ENCODE measurements around the gene MVP.
A peak's percentile ranks its signal among the peaks of the same experiment; 100 is the strongest.

The MVP gene

DNA sequence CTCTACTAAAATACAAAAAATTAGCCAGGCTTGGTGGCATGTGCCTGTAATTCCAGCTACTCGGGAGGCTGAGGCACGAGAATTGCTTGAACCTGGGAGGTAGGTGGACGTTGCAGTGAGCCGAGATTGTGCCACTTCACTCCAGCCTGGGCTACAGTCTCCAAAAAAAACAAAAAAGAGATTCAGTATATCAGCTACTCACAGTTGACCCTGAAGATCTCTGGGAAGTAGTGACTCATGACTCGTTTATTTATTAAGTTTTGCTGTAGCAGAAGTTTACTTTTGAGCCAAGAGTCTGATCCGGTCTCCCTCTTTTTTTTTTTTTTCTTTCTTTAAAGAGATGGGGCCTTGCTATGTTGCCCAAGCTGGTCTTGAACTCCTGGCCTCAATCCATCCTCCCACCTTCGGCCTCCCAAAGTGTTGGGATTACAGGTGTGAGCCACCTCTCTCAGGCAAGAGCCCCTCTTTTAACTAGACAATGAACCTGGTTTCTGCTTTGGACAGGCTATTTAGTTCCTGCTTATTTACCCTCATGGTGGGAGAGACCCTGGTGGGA is 4.4 kb downstream of the MVP start:
- H4K20me1 ChIP-seq (ENCODE audit: insufficient read depth, low read length): peaks cover 10% of the 10 kb centered on the region; the same call in 1 of the 2 replicates
- H3K27me3 ChIP-seq (ENCODE audit: low read depth, low read length): 0 out of 2 replicates have a peak, but pooled peaks cover 2% of the 10 kb centered on the region
- peaks cover 18% of the 10 kb centered on the region for H3K36me3 ChIP-seq (replicated peaks; ENCODE audit: low read depth, low read length)
- peaks cover 26% of the 10 kb centered on the region for H3K4me1 ChIP-seq (ENCODE audit: low read length)
- H2AFZ ChIP-seq (ENCODE audit: low read depth, low read length): no peak overlapping the region
- no peak overlapping the region for H3K4me3 ChIP-seq (ENCODE audit: low read length)
- H3K4me2 ChIP-seq (ENCODE audit: low read length): peak overlapping the region; percentile 16; the same call in 1 of the 2 replicates
- no peak overlapping the region for H3K9ac ChIP-seq (ENCODE audit: low read length)
- TF ChIP-seq, protein P1, sequence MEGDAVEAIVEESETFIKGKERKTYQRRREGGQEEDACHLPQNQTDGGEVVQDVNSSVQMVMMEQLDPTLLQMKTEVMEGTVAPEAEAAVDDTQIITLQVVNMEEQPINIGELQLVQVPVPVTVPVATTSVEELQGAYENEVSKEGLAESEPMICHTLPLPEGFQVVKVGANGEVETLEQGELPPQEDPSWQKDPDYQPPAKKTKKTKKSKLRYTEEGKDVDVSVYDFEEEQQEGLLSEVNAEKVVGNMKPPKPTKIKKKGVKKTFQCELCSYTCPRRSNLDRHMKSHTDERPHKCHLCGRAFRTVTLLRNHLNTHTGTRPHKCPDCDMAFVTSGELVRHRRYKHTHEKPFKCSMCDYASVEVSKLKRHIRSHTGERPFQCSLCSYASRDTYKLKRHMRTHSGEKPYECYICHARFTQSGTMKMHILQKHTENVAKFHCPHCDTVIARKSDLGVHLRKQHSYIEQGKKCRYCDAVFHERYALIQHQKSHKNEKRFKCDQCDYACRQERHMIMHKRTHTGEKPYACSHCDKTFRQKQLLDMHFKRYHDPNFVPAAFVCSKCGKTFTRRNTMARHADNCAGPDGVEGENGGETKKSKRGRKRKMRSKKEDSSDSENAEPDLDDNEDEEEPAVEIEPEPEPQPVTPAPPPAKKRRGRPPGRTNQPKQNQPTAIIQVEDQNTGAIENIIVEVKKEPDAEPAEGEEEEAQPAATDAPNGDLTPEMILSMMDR (IDR thresholded peaks at IDR 0.05; ENCODE audit: low read depth, low read length): no peak
- no peak for TF ChIP-seq EZH2phosphoT487 (IDR thresholded peaks at IDR 0.05; ENCODE audit: low read depth)
- H3K27ac ChIP-seq (ENCODE audit: low read length): no peak overlapping the region
- H3K79me2 ChIP-seq (ENCODE audit: low read length): peaks cover 7% of the 10 kb centered on the region
- no peaks in the 10 kb centered on the region for H3K9me3 ChIP-seq (ENCODE audit: insufficient read depth, low read length)

DNA sequence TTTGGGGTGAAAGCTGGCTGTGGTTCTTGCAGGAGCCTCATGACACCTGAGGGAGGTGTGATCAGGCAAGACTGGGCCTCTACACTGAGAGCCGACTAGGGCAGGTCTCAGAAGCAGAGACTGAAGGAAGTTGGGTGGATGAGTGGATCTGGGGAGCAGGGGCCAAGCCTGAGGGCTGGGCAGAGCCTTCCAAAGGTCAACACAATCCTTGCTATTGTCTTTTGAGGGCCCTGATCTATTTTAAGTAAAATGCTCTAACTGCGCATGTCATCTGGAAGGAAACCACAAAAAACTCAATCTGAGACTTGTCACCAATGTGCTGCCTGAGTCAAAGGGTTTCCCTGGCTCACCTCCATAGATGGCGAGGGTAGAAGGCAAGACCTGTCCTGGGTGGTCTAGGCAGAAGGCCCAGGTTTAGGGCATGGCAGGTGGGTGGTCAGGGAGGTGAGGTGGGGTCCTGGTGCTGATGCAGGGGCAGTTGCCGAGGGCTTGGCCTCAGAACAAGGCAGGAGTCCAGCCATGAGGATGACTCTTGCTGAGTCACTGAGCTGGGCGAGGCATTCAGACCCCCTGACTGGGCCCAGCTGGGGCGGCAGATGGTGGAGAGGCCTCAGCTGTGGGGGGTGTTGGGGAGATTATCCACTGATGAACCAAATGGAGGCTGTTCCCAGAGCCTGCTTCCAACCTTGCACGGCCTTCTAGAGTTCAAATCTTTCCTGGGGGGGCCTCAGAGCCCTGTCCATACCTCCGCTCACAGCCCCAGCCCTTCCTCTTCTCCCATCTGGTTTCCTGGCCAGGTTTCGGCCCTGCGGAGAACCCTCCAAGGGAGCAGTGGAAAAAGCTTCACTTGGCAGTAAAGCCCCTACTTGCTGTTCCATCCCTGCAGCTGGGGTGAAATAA is 5.1 kb downstream of the MVP start:
- Histone ChIP-seq H3K27ac (ENCODE audit: low read length) (no peak overlapping the region), H3K36me3 (replicated peaks; ENCODE audit: low read depth, low read length) (peaks cover 16% of the 10 kb centered on the region), H4K20me1 (ENCODE audit: insufficient read depth, low read length) (0 out of 2 replicates have a peak, but pooled peaks cover 5% of the 10 kb centered on the region), H3K9ac (ENCODE audit: low read length) (no peak overlapping the region), H3K79me2 (ENCODE audit: low read length) (peaks cover 7% of the 10 kb centered on the region), H3K4me3 (ENCODE audit: low read length) (no peak overlapping the region), H3K27me3 (ENCODE audit: low read depth, low read length) (0 out of 2 replicates have a peak, but pooled peaks cover 2% of the 10 kb centered on the region), H3K9me3 (ENCODE audit: insufficient read depth, low read length) (no peaks in the 10 kb centered on the region), H2AFZ (ENCODE audit: low read depth, low read length) (no peak overlapping the region), H3K4me1 (ENCODE audit: low read length) (peaks cover 18% of the 10 kb centered on the region), H3K4me2 (ENCODE audit: low read length) (peak overlapping the region; percentile 16; the same call in 1 of the 2 replicates)
- TF ChIP-seq EZH2phosphoT487 (IDR thresholded peaks at IDR 0.05; ENCODE audit: low read depth): no peak
- TF ChIP-seq, protein P1 (IDR thresholded peaks at IDR 0.05; ENCODE audit: low read depth, low read length): no peak

DNA sequence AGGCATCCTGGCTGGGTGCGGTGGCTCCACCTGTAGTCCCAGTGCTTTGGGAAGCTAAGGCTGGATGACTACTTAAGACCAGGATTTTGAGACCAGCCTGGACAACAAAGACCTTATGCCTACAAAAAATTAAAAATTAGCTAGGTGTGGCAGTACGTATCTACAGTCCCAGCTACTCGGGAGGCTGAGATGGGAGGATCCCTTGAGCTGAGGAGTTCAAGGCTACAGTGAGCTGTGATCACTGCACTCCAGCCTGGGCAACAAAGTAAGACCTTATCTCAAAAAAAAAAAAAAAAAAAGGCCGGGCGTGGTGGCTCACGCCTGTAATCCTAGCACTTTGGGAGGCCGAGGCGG is 6.1 kb downstream of the MVP start:
- no peak overlapping the region for H3K4me3 ChIP-seq (ENCODE audit: low read length)
- no peak overlapping the region for H3K9ac ChIP-seq (ENCODE audit: low read length)
- H3K36me3 ChIP-seq (replicated peaks; ENCODE audit: low read depth, low read length): peaks cover 7% of the 10 kb centered on the region
- H3K27me3 ChIP-seq (ENCODE audit: low read depth, low read length): 0 out of 2 replicates have a peak, but pooled peaks cover 2% of the 10 kb centered on the region
- no peaks in the 10 kb centered on the region for H4K20me1 ChIP-seq (ENCODE audit: insufficient read depth, low read length)
- H2AFZ ChIP-seq (ENCODE audit: low read depth, low read length): no peak overlapping the region
- TF ChIP-seq EZH2phosphoT487 (IDR thresholded peaks at IDR 0.05; ENCODE audit: low read depth): no peak
- TF ChIP-seq, protein P1 (IDR thresholded peaks at IDR 0.05; ENCODE audit: low read depth, low read length): no peak
- H3K4me1 ChIP-seq (ENCODE audit: low read length): peaks cover 10% of the 10 kb centered on the region
- H3K79me2 ChIP-seq (ENCODE audit: low read length): no peaks in the 10 kb centered on the region
- H3K27ac ChIP-seq (ENCODE audit: low read length): no peak overlapping the region
- H3K4me2 ChIP-seq (ENCODE audit: low read length): no peak overlapping the region
- no peaks in the 10 kb centered on the region for H3K9me3 ChIP-seq (ENCODE audit: insufficient read depth, low read length)

DNA sequence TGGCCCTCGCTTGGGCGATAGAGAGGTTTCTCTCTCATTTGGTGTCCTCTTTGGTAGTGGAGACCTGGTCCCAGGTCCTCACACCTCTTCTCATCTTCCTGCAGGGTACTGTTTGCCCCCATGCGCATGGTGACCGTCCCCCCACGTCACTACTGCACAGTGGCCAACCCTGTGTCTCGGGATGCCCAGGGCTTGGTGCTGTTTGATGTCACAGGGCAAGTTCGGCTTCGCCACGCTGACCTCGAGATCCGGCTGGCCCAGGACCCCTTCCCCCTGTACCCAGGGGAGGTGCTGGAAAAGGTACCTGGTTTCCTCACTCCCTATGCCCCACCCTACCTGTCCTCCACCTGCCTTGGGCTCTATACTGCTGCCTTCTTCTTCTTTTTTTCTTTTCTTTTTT is 10.5 kb downstream of the MVP start:
- H3K4me1 ChIP-seq (ENCODE audit: low read length): no peaks in the 10 kb centered on the region
- TF ChIP-seq, protein P1 (IDR thresholded peaks at IDR 0.05; ENCODE audit: low read depth, low read length): no peak
- no peak for TF ChIP-seq EZH2phosphoT487 (IDR thresholded peaks at IDR 0.05; ENCODE audit: low read depth)
- no peaks in the 10 kb centered on the region for H3K79me2 ChIP-seq (ENCODE audit: low read length)
- H3K9me3 ChIP-seq (ENCODE audit: insufficient read depth, low read length): no peaks in the 10 kb centered on the region
- no peaks in the 10 kb centered on the region for H3K36me3 ChIP-seq (replicated peaks; ENCODE audit: low read depth, low read length)
- H3K27me3 ChIP-seq (ENCODE audit: low read depth, low read length): 0 out of 2 replicates have a peak, but pooled peaks cover 2% of the 10 kb centered on the region
- H3K27ac ChIP-seq (ENCODE audit: low read length): no peak overlapping the region
- no peak overlapping the region for H3K9ac ChIP-seq (ENCODE audit: low read length)
- no peaks in the 10 kb centered on the region for H4K20me1 ChIP-seq (ENCODE audit: insufficient read depth, low read length)
- no peak overlapping the region for H3K4me2 ChIP-seq (ENCODE audit: low read length)
- H2AFZ ChIP-seq (ENCODE audit: low read depth, low read length): no peak overlapping the region
- no peak overlapping the region for H3K4me3 ChIP-seq (ENCODE audit: low read length)
